GM19452 (cell line): Measurements from ENCODE around the gene CPNE5.

Source experiments
- ATAC-seq: cut with Tn5 transposase; IDR thresholded peaks from one replicate; pipeline ENCODE4 v1.9.1; 2021; ENCODE audit not compliant: unreplicated experiment

CPNE5 gene

GRCh38 chr6:36749829-36750489 is 89.3 kb downstream of the CPNE5 start:
- no peak for ATAC-seq

- ATAC-seq = no peak
Measured at GRCh38 chr6:36746251-36746650, 93.0 kb downstream of the CPNE5 start.

GRCh38 chr6:36745836-36746235 is 93.4 kb downstream of the CPNE5 start:
- no peak for ATAC-seq

- no peak for ATAC-seq
Measured at GRCh38 chr6:36745283-36745682, 94.0 kb downstream of the CPNE5 start.

- ATAC-seq = no peak
Measured at GRCh38 chr6:36744304-36744673, 95.0 kb downstream of the CPNE5 start.

- no peak for ATAC-seq
Measured at GRCh38 chr6:36743538-36744303, 95.5 kb downstream of the CPNE5 start.

GRCh38 chr6:36743032-36743431 is 96.2 kb downstream of the CPNE5 start:
- ATAC-seq = no peak

- ATAC-seq = no peak
Measured at GRCh38 chr6:36742146-36742545, 97.1 kb downstream of the CPNE5 start.

- ATAC-seq = no peak
Measured at GRCh38 chr6:36740818-36741179, 98.4 kb downstream of the CPNE5 start.

- no peak for ATAC-seq
Measured at GRCh38 chr6:36739947-36740817, 99.1 kb downstream of the CPNE5 start.

GRCh38 chr6:36738108-36738507 is 101.1 kb downstream of the CPNE5 start:
- ATAC-seq = no peak

GRCh38 chr6:36737043-36737785 is 102.0 kb downstream of the CPNE5 start:
- no peak for ATAC-seq

- ATAC-seq = no peak
Measured at GRCh38 chr6:36735110-36736071, 103.9 kb downstream of the CPNE5 start.

GRCh38 chr6:36734486-36735060 is 104.7 kb downstream of the CPNE5 start:
- no peak for ATAC-seq

GRCh38 chr6:36733300-36733699 is 105.9 kb downstream of the CPNE5 start:
- no peak for ATAC-seq

GRCh38 chr6:36731622-36732310 is 107.5 kb downstream of the CPNE5 start:
- ATAC-seq = no peak

GRCh38 chr6:36730424-36731380 is 108.5 kb downstream of the CPNE5 start:
- ATAC-seq = no peak

GRCh38 chr6:36729161-36729524 is 110.1 kb downstream of the CPNE5 start:
- no peak for ATAC-seq
